HG03097 (cell line): ENCODE measurements around the gene FASTKD1.

ENCODE experiments used
- ATAC-seq: cut with Tn5 transposase; IDR thresholded peaks from one replicate; pipeline ENCODE4 v1.9.1; 2021; ENCODE audit not compliant: unreplicated experiment, low FRiP score

Gene FASTKD1

DNA sequence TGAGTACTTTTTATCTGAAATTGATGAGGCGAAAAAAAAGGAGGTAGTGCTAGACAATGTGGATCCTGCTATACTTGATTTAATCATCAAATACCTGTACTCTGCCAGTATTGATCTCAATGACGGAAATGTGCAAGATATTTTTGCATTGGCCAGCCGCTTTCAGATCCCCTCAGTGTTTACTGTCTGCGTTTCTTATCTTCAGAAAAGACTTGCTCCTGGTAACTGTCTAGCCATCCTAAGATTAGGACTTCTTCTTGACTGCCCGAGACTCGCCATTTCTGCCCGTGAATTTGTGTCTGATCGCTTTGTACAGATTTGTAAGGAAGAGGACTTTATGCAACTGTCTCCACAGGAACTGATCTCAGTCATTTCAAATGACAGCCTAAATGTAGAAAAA lies 63.7 kb downstream of the FASTKD1 start:
- no peak for ATAC-seq

DNA sequence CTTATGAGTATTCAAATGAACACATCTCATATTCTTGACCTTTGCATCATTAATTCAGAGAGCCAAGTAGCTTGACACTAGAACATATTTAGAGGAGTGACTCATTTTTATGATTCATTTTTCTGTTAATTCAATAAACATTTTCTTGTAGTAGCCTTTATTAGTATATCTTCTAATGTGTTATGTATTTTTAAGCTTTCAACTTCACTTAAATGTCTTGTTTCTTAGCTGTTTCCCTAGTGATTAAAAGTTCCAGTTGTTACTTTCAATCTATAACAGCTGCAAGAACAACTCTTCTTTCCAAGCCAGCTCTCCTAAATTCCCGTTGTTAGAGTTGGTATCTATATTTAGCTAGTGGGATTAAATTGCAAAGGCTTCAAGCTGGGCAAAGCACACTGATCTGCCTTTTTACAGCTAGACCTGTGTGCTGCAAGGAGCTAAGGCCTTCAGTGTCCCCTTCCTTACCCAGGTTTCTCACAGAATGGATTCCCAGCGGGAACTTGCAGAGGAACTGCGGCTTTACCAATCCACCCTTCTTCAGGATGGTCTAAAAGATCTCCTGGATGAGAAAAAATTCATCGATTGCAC lies 64.3 kb downstream of the FASTKD1 start, which contains the start of gene KLHL41:
TSS of gene KLHL41 (plus strand) at position 405 of the 588 bp plus-strand sequence. CDS start at position 482, 77 bp downstream.
- ATAC-seq, result no peak

DNA sequence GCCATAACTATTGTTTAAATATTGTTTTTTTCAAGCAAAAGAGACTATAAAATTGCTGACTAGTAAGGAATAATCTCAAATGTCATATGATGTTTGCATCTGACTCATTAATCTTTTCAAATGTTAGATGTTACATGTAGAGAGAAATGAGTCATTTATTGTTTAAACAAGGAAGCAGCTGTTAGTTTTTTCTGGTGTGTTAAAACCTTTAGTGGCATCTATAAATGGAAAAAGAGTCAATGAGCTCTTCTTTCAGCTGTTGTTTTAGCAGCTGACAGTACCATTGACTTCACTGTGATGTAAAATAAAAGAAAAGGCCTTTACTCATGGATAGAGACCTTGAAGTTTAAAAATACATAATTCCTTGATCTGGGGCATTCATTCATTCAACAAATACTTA lies 66.0 kb downstream of the FASTKD1 start:
- no peak for ATAC-seq

DNA sequence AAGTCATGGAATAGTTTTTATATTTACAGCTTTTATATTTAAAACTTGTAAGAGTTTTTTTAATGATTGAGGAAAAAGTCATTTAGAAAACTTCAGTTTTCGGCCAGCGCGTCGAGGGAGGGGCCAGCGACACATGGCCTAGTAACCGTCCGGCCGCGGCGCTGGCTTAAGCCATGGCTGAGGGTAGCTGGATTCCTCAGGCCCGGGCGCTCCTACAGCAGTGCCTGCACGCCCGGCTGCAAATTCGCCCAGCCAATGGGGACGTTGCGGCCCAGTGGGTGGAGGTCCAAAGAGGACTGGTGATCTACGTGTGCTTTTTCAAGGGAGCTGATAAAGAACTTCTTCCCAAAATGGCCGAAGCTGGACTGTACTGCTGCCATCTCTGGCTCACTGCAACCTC lies 69.0 kb downstream of the FASTKD1 start:
- no peak for ATAC-seq

DNA sequence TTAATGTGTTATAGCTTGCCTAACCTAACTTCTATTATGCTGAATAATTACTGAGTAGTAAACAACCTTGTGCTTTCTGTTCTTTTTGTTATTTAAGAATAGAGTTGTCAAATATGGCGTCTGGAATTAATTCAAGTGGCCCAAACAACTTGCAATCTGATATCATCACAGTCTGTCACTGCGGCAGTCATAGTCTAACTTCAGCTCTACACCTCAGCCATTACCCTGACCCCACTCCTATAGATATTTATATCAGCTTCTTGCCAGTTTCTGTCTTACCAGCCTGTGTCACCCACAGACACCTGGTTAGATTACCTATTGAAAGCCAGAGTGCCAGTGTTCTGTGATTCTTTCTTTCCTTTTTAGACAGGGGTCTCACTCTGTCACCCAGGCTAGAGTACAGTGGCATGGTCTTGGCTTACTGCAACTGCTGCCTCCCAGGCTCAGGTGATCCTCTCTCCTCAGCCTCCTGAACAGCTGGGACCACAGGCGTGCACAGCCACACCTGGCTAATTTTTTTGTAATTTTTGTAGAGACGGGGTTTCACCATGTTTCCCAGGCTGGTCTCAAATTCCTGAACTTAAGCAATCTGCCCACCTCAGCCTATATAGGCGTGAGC lies 78.2 kb downstream of the FASTKD1 start:
- no peak for ATAC-seq

DNA sequence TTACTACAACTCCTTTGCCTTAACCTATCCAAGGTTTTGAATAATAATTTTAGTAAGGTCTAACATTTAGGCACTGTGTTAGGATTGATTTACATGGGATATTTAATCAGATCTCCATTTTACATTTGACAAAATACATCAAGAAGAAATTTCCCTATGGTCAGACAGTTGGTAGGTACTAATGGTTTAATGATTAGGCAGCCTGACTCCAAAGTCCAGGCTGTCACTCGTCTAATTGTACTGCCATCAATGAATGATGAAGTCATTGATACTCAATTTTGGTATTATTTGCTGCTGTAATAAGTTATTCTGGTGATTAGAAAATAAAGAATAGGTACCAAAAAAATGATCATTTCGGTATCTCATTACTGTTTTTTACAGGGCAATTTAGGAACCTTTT lies 80.3 kb downstream of the FASTKD1 start:
- ATAC-seq, result no peak

DNA sequence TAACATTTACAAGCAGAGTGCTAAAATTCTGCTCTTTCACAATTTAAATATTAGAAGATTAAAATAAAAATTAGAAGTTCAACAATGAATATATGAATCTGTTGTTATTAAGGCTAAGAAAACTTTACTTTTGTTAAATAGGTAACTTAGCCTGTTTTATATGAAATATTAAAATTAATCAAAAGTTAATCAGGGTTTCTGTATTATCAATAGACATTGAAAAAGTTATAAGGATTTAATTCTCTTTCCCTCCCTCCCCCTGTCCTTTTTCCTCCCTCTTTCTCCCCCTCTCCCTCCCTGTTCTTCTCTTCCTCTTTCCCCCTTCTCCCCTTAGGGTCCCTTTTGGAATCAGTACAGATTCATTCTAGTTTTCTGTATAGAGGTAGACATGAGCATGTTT lies 82.3 kb downstream of the FASTKD1 start:
- no peak for ATAC-seq

DNA sequence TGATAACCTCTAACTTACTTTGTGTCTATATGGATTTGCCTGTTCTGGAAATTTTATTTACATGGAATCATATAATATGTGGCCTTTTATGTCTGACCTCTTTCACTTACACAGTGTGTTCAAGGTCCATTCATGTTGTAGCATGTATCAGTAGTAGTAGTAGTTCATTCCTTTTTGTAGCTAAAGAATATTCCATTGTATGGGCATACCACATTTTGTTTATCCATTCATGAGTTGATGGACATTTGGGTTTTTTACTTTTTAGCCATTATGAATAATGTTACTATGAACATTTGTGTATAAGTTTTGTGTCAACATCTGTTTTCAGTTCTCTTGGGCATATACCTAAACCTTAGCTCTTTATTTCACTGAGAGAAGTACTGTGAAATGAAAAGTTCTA lies 82.8 kb downstream of the FASTKD1 start:
- ATAC-seq, result no peak

DNA sequence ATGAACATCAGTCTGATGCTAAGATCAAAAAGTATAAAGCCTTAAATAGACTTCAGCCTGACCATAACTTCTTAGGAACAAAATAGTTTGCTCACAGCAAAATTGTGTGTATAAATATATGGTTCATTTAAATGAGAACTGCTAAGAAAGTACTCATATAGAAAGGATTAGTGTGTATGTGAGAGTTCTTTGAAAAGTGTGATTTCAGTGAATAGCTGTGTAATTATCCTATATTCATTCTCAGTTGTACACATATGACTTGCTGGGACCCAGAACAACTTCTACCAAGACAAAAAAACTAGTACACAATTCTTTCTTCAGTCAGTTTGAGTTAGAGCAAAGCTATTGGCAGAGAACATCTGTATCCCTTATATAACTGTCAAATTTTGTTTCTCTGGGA lies 87.2 kb downstream of the FASTKD1 start:
- ATAC-seq, result no peak

DNA sequence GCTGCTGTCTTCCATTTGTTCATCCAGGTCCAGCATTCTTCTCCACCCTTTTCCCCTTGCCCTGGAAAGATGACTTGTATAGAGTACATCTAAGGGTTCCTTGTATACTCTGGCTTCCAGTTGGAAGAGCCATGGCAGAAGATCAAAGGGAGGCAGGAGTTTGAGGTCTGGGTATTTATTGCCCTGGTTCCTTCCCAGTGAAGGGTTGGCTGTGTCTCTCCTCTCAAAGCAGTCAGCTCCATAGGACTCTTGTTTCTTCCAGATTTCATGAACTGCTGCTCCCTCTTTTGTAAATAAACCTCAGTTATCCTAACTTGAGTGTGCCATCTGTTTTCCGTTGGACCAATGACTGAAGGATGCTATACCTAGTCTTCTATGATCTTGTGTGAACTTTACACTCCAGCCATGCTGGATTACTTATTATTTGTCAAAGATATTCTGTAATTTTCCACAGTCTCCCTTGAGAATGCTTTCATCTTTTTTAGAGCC lies 88.0 kb downstream of the FASTKD1 start:
- ATAC-seq, result no peak

DNA sequence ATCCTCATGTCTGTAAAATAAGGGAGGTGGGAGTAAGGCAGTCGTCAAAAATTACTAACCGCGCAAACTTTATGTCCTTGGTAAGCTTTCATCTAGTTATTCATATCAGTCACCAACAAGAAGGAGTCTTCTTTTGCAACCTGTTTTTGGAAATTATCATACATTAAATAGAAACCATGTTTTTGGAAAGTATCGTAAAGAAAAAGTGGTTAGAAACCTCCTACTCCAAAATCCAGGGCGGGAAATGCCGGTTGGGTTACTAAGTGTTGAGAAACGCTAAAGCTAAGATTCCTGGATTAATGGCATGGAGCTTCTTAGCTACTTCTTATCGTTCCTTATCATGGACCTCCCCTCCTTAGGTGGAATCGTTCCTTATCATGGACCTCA lies 93.6 kb downstream of the FASTKD1 start:
- no peak for ATAC-seq
